ENCODE data around the gene STX7.

DNA sequence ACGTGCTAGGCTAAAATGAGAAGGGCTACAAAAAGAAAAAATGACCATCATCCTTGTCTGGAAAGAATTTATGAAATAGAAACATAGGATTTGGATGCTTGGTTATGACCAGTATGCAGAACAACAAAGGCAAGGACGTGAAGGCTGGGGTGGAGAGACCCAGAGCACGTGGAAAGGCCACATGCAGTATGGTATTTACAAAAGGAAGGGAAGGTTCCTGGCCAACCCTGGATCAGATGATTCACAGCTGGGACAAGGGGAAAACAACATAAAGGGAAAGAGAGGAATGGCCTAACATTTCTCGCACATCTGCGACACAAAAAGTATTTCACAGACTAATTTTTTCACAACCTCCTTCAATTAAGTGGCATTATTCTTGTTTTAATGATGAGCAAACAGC, 8.2 kb downstream of the STX7 start:
- TF ChIP-seq, protein P1, sequence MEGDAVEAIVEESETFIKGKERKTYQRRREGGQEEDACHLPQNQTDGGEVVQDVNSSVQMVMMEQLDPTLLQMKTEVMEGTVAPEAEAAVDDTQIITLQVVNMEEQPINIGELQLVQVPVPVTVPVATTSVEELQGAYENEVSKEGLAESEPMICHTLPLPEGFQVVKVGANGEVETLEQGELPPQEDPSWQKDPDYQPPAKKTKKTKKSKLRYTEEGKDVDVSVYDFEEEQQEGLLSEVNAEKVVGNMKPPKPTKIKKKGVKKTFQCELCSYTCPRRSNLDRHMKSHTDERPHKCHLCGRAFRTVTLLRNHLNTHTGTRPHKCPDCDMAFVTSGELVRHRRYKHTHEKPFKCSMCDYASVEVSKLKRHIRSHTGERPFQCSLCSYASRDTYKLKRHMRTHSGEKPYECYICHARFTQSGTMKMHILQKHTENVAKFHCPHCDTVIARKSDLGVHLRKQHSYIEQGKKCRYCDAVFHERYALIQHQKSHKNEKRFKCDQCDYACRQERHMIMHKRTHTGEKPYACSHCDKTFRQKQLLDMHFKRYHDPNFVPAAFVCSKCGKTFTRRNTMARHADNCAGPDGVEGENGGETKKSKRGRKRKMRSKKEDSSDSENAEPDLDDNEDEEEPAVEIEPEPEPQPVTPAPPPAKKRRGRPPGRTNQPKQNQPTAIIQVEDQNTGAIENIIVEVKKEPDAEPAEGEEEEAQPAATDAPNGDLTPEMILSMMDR (IDR thresholded peaks at IDR 0.05 in 8 of 11, conservative IDR thresholded peaks at IDR 0.05 in 3 of 11) = no peak
- TF ChIP-seq POLR2A (IDR thresholded peaks at IDR 0.05) = no peak
- TF ChIP-seq POLR2AphosphoS5 (IDR thresholded peaks at IDR 0.05) = no peak
